Osteoblast (primary cell): Measurements from ENCODE around the gene NSMCE1. TPM values are rescaled to one million over a fixed set of nuclear protein-coding genes. Genes with fewer than 3 reads are reported as not detected.
A peak's percentile ranks its signal among the peaks of the same experiment; 100 is the strongest.

Experiments
- DNase-seq: peaks from one replicate; pipeline ENCODE4 v3.0.0; 2011; ENCODE audit warnings: low spot score, mixed read lengths; ENCODE audit not compliant: insufficient read length; ENCODE audit errors: missing footprints
- H2AFZ ChIP-seq: 2 replicates; pipeline ENCODE4 v1.6.0; 2011; ENCODE audit warnings: mild to moderate bottlenecking, low read length
- H3K27ac ChIP-seq: 2 replicates; pipeline ENCODE4 v1.5.1; 2011; ENCODE audit warnings: mild to moderate bottlenecking, low read depth, low read length, moderate library complexity
- H3K27me3 ChIP-seq: 2 replicates; pipeline ENCODE4 v1.6.0; 2012; ENCODE audit warnings: mild to moderate bottlenecking, control low read depth, inconsistent platforms, low read length, moderate library complexity; ENCODE audit not compliant: insufficient read depth
- H3K36me3 ChIP-seq: 2 replicates; pipeline ENCODE4 v1.5.1; 2011; ENCODE audit warnings: mild to moderate bottlenecking, low read length, control low read depth, moderate library complexity; ENCODE audit not compliant: insufficient read depth
- H3K4me1 ChIP-seq: 2 replicates; pipeline ENCODE4 v1.5.1; 2011; ENCODE audit warnings: mild to moderate bottlenecking, low read length, control low read depth, moderate library complexity; ENCODE audit not compliant: insufficient read depth
- H3K4me2 ChIP-seq: 2 replicates; pipeline ENCODE4 v1.6.0; 2011; ENCODE audit warnings: mild to moderate bottlenecking, low read length; ENCODE audit not compliant: insufficient read depth
- H3K4me3 ChIP-seq: fragments of 200-600 bp; sonication (generic); 3 replicates; pipeline ENCODE4 v1.5.1; 2012; ENCODE audit warnings: mild to moderate bottlenecking, low read length, inconsistent platforms; ENCODE audit not compliant: insufficient read depth
- H3K79me2 ChIP-seq: 2 replicates; pipeline ENCODE4 v1.6.0; 2012; ENCODE audit warnings: mild to moderate bottlenecking, low read length, control low read depth, inconsistent platforms; ENCODE audit not compliant: insufficient read depth
- H3K9me3 ChIP-seq: 2 replicates; pipeline ENCODE4 v1.5.1; 2011; ENCODE audit warnings: low read depth, low read length, control low read depth
- H4K20me1 ChIP-seq: 2 replicates; pipeline ENCODE4 v1.6.0; 2012; ENCODE audit warnings: mild to moderate bottlenecking, low read length, control low read depth; ENCODE audit not compliant: insufficient read depth
- CTCF ChIP-seq: IDR thresholded peaks from 2 replicates; pipeline ENCODE4 v1.5.1; 2011; ENCODE audit warnings: mild to moderate bottlenecking, low read depth, low read length, moderate library complexity; ENCODE audit errors: extremely low read depth
- total RNA-seq: library from RNA; depleted of rRNA; stranded (reverse); fragments of >200 nt; gene quantifications from 2 replicates; pipeline ENCODE4 v1.2.3, GENCODE V29; 2012

NSMCE1 gene
- total RNA-seq, 1 donor, result 57.9 TPM

DNA sequence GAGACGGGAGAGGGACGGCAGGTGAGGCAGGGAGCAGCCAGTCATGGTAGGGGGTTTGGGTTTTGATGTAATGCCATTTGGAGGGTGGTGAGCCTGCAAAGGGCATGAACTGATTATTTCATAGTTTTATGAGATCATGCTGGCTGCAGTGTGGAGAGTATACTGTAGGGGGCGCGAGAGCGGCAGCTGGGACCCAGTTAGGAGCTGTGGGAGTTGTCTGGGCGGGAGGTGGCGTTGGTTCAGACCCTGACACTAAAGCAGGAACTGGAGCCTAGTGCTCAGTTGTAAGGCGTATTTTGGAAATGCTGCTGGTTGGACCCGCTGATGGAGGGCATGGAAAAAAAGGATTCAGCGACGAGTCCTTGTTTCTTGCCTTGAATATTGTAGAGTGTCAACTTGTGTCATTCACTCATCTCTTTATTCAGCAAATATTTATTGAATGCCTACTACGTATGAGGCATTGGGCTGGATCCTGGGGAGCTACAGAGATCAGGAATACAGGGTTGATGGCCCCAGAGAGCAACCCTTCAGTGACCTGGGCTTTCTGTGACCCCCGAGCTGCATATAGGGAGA lies 89.0 kb downstream of the NSMCE1 start:
- Histone ChIP-seq H3K27me3 (peaks cover 7% of the 10 kb centered on the region), H3K36me3 (no peaks in the 10 kb centered on the region), H3K79me2 (no peaks in the 10 kb centered on the region), H3K4me2 (peak overlapping the region; percentile 46), H3K4me3 (no peak overlapping the region), H4K20me1 (no peaks in the 10 kb centered on the region), H3K27ac (no peak overlapping the region), H3K4me1 (peaks cover 11% of the 10 kb centered on the region), H2AFZ (peak overlapping the region; percentile 59), H3K9me3 (peaks cover 3% of the 10 kb centered on the region)
- TF ChIP-seq CTCF, result peak; percentile 89
- peak; percentile 90 for DNase-seq

DNA sequence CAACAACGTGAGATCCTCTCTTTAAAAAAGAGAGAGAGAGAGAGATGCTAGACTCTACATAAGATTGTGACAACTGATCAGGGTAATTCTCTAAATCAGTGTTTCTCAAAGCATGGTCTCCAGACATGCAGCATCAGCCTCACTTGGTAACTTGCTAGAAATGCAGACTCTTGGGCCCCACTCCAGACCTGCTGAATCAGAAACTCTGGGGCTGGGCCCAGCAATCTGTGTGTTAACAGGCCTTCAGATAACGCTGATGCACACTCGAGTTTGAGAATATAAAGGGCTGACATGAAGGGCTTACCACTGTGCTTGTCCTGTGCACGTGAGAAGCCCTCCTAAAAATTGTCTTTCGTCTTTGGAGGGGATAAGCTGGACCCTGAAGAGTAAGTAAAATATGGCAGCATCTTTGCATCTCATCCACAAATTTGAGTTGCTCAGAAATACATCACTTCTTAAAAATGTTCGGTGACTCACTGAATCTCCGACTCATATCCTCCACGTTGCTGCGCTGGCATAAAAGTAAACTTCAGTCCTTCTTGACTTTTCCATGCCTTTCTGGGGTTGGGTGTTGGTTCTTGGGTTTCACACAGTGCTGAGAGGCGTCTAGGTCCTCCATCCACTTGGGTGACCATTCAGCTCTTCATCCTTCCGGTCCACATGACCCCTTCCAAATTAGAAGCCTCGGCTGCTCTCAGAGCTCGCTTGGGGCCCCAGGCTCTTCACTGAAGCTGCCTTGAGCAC lies 91.4 kb downstream of the NSMCE1 start:
- DNase-seq, result no peak
- Histone ChIP-seq H3K36me3 (no peaks in the 10 kb centered on the region), H3K4me1 (peaks cover 11% of the 10 kb centered on the region), H4K20me1 (no peaks in the 10 kb centered on the region), H3K4me2 (peak overlapping the region; percentile 54), H3K27ac (peak overlapping the region; percentile 93), H3K4me3 (no peak overlapping the region), H3K9me3 (peaks cover 2% of the 10 kb centered on the region), H3K79me2 (no peaks in the 10 kb centered on the region), H3K27me3 (peaks cover 6% of the 10 kb centered on the region), H2AFZ (peak overlapping the region; percentile 60)
- no peak for TF ChIP-seq CTCF

DNA sequence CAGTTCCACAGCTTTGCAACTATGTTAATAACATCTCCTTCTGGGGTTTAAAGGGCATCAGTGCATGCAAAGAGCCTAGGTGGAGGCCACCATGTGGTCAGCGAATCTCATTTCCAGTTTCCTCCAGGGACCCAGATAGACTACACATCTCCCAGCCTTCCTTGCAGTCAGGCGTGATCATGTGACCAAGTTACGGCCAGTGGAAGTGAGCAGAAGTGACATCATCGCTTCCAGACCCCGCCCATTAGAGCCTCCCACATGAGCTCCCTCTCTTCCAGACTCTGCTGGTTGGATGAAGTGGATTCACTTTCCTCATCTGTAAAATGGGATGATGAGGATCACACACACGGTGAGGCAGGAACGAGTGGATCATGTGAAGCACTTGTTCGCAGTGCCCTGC lies 92.7 kb downstream of the NSMCE1 start:
- H3K4me1 ChIP-seq, result peaks cover 11% of the 10 kb centered on the region

More for the DNA sequence above, 92.7 kb downstream of the NSMCE1 start:
- Histone ChIP-seq H3K27ac (no peak overlapping the region), H3K4me3 (no peak overlapping the region), H3K4me2 (no peak overlapping the region), H3K36me3 (no peaks in the 10 kb centered on the region), H3K9me3 (no peaks in the 10 kb centered on the region), H4K20me1 (no peaks in the 10 kb centered on the region), H2AFZ (no peak overlapping the region), H3K27me3 (no peaks in the 10 kb centered on the region), H3K79me2 (no peaks in the 10 kb centered on the region)
- no peak for TF ChIP-seq CTCF
- no peak for DNase-seq

Other genes with a start within 250 kb of the NSMCE1 start
- not detected in 2 replicates for gene C16orf82, start 201.8 kb downstream of the NSMCE1 start, total RNA-seq
- 2.9 and 6.2 TPM in 2 replicates for gene KDM8, start 65.2 kb downstream of the NSMCE1 start, total RNA-seq
- 28.0 and 32.9 TPM in 2 replicates for gene IL4R, start 45.2 kb upstream of the NSMCE1 start, total RNA-seq
- 10.1 and 13.8 TPM in 2 replicates for gene IL21R, start 133.4 kb upstream of the NSMCE1 start, total RNA-seq